ENCODE measurements around the gene EIF5.

DNA sequence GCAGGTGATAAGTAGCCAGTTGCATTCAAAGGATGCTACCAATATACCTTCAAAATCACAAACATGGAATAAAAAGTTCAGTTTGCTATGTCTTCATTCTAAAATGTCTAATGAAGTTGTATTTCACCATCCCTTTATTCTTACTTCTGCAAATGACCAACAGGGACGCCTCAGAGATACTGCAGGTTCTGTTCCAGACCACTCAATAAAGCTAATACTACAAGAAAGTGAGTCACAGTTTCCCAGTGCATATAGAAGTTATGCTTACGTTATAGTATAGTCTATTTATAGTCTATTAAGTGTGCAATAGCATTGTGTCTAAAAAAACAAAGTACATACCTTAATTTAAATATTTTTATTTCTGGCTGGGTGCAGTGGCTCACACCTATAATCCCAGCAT is 29.3 kb upstream of the EIF5 start:
- TF ChIP-seq, protein P1, sequence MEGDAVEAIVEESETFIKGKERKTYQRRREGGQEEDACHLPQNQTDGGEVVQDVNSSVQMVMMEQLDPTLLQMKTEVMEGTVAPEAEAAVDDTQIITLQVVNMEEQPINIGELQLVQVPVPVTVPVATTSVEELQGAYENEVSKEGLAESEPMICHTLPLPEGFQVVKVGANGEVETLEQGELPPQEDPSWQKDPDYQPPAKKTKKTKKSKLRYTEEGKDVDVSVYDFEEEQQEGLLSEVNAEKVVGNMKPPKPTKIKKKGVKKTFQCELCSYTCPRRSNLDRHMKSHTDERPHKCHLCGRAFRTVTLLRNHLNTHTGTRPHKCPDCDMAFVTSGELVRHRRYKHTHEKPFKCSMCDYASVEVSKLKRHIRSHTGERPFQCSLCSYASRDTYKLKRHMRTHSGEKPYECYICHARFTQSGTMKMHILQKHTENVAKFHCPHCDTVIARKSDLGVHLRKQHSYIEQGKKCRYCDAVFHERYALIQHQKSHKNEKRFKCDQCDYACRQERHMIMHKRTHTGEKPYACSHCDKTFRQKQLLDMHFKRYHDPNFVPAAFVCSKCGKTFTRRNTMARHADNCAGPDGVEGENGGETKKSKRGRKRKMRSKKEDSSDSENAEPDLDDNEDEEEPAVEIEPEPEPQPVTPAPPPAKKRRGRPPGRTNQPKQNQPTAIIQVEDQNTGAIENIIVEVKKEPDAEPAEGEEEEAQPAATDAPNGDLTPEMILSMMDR (IDR thresholded peaks at IDR 0.05) = no peak
- TF ChIP-seq POLR2A (IDR thresholded peaks at IDR 0.05) = no peak
